Choroid plexus epithelial cell (primary cell): ENCODE data around the gene ICAM4.
A peak's percentile ranks its signal among the peaks of the same experiment; 100 is the strongest.

Source experiments
- DNase-seq: peaks from one replicate; pipeline ENCODE4 v3.0.0-alpha.2; 2010; ENCODE audit warnings: low read depth
- H3K4me3 ChIP-seq: 2 replicates; pipeline ENCODE4 v1.5.1; 2011; ENCODE audit warnings: low read depth, mild to moderate bottlenecking, control low read depth, low read length, moderate library complexity
- TF ChIP-seq, protein P1 (sequence below): conservative IDR thresholded peaks from 2 replicates; pipeline ENCODE4 v1.5.1; 2011; ENCODE audit warnings: low read depth, mild to moderate bottlenecking, control low read depth, inconsistent platforms, low read length, moderate library complexity

The ICAM4 gene

DNA sequence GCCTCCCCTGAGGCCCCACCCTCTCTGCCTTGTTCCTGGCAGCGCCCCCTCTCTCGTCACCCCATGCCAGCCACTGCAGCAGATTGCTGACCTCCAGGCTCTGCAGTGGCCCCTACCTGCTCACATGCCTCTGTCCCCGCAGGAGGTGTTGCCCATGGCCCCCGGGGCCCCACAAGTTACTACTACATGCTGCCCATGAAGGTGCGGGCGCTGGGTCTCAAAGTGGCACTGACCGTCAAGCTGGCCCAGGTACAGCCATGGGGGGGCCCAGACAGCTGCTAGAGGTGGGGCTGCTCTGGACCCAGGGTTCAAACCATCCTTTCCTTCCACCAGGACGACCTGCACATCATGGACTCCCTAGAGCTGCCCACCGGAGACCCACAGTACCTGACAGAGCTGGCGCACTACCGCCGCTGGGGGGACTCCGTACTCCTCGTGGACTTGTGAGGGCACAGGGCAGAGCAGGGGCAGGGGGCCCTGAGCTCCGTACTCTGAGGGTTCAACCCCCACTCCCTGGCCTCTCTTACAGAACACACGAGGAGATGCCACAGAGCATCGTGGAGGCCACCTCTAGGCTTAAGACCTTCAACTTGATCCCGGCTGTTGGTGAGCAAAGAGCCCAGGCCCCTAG lies 28.6 kb upstream of the ICAM4 start:
- TF ChIP-seq, protein P1, sequence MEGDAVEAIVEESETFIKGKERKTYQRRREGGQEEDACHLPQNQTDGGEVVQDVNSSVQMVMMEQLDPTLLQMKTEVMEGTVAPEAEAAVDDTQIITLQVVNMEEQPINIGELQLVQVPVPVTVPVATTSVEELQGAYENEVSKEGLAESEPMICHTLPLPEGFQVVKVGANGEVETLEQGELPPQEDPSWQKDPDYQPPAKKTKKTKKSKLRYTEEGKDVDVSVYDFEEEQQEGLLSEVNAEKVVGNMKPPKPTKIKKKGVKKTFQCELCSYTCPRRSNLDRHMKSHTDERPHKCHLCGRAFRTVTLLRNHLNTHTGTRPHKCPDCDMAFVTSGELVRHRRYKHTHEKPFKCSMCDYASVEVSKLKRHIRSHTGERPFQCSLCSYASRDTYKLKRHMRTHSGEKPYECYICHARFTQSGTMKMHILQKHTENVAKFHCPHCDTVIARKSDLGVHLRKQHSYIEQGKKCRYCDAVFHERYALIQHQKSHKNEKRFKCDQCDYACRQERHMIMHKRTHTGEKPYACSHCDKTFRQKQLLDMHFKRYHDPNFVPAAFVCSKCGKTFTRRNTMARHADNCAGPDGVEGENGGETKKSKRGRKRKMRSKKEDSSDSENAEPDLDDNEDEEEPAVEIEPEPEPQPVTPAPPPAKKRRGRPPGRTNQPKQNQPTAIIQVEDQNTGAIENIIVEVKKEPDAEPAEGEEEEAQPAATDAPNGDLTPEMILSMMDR: no peak
- no peak overlapping the region for H3K4me3 ChIP-seq
- DNase-seq: no peak

DNA sequence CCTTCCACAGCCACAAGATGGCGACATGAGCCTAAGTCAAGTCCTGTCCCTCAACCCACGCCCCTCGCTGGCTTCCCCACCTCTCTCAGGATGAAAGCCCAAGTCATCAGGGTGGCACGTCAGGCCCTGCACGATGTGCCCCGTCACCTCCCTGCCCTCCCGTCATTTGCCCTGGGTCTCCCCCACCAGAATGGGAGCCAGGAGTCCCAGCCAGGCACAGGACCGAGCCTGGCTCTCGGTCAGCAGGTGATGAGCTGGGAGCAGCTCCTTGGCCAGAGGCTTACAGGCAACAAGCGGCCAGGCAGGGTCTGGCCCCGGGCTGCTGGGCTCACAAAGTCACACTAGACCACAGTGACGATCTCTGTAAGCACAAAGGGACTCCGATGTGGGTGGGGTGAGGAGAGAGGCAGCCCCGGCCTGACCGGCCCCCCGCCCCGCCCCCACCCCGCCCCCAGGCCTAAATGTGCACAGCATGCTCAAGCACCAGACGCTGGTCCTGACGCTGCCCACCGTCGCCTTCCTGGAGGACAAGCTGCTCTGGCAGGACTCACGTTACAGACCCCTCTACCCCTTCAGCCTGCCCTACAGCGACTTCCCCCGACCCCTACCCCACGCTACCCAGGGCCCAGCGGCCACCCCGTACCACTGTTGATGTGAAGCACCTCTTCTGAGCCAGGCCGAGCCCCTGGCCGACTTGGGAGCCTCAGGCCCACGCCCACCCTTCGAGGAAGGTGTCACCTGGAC lies 27.4 kb upstream of the ICAM4 start:
- no peak overlapping the region for H3K4me3 ChIP-seq
- DNase-seq: peak; percentile 91
- TF ChIP-seq, protein P1: peak; percentile 80

DNA sequence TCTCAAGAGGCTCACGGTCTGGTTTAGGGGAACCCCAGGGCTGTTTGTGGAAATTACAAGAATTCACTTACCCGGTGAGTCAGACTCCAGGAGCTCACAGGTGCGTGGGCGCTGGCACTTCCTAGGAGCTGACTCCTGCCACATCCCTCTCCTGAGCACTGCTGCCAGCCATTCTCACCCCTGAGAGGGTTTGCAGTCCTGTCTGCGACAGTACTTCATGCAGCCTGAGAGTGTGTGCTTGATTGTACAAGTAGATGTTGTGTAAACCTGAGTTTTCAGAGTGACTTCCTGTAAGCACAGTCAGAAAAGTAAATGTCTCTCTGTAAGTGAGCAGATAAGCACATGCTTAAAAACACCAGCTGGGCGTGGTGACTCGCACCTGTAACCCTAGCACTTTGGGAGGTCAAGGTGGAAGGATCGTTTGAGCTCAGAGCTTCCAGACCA lies 26.6 kb upstream of the ICAM4 start:
- no peak overlapping the region for H3K4me3 ChIP-seq
- TF ChIP-seq, protein P1: no peak
- no peak for DNase-seq

DNA sequence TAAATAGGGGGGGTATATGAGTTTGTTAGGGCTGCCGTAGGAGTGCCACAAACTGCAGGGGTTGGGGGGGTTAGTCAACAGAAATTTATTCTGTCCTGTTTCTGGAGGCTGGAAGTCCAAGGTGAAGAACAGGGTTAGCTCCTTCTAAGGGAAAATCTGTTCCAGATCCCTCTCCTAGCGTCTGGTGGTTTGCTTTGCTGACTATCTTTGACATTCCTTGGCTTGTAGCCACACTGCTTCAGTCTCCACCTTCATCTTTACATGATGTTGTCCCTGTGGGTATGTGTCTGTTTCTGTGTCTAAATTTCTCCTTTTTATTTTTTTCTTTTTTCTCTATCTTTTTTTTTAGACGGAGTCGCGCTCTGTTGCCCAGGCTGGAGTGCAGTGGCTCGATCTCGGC lies 24.0 kb upstream of the ICAM4 start:
- no peak overlapping the region for H3K4me3 ChIP-seq
- peak; percentile 80 for DNase-seq
- TF ChIP-seq, protein P1: no peak

DNA sequence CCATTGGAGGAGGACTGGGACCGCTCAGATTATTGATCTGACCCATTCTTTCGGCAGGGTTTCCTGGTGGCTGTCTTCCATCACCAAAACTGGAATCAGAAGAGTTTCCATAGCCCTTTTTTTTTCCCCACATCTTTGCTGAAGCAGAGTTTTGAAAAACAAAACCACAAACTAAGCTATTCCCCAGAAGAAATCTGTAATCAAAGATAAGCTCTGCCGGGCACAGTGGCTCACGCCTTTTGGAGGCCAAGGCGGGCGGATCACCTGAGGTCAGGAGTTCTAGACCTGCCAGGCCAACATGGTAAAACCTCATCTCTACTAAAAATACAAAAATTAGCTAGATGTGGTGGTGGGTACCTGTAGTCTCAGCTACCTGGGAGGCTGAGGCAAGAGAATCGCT lies 20.0 kb upstream of the ICAM4 start:
- no peak for DNase-seq
- TF ChIP-seq, protein P1: no peak
- no peak overlapping the region for H3K4me3 ChIP-seq

DNA sequence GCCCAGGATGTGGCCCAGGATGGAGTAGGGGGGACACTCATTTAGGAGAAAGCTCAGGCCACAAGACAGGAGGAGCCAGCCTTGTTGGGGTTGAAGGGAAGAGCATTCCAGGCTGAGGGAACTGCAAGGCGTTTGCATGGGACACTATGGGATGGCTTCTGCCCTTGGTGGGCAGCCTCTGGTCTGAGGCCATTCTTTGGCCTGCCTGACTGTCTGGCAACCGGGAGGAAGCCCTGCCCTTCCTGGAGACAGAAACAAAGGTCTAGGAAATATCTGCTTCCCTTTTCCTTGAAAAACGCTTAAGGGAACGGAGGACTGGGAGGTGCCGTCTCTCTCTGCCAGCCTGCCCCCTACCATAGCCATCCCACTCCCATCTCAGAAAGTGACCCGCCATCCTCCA lies 18.7 kb upstream of the ICAM4 start:
- no peak overlapping the region for H3K4me3 ChIP-seq
- DNase-seq: no peak
- TF ChIP-seq, protein P1: no peak
